Lower lobe of right lung (tissue), 2 donors: ENCODE data around the gene KIAA0825. TPM values are rescaled to one million over a fixed set of nuclear protein-coding genes. Genes with fewer than 3 reads are reported as not detected.
A peak's percentile ranks its signal among the peaks of the same experiment; 100 is the strongest.

ENCODE experiments used
- ATAC-seq, 2 donors: fragments of 200-7000 bp; cut with Tn5 transposase; one replicate each; pipeline ENCODE4 v1.9.1; 2020 to 2022; ENCODE audit warnings: mild to moderate bottlenecking in 2 of 2, moderate library complexity in 2 of 2
- DNase-seq: peaks from one replicate; pipeline ENCODE4 v3.0.0-alpha.2; 2020
- H3K27ac ChIP-seq: fragments of 200-600 bp; one replicate; pipeline ENCODE4 v1.8.0; 2022
- H3K27me3 ChIP-seq: fragments of 200-600 bp; one replicate; pipeline ENCODE4 v1.8.0; 2022; ENCODE audit warnings: low read depth
- H3K36me3 ChIP-seq: fragments of 200-600 bp; one replicate; pipeline ENCODE4 v1.8.0; 2022; ENCODE audit warnings: mild to moderate bottlenecking
- H3K4me1 ChIP-seq: fragments of 200-600 bp; one replicate; pipeline ENCODE4 v1.8.0; 2022
- H3K4me3 ChIP-seq: fragments of 200-600 bp; one replicate; pipeline ENCODE4 v1.8.0; 2022; ENCODE audit warnings: mild to moderate bottlenecking
- H3K9me3 ChIP-seq: fragments of 200-600 bp; one replicate; pipeline ENCODE4 v1.8.0; 2022
- CTCF ChIP-seq: fragments of 200-600 bp; IDR thresholded peaks from one replicate; pipeline ENCODE4 v1.8.0; 2022; ENCODE audit warnings: antibody characterized with exemption, mild to moderate bottlenecking
- intact Hi-C: fragments of 100-400 bp; cut with DNase I; formaldehyde crosslinking; loops from one replicate; pipeline ENCODE4 v1.11.0; 2022
- total RNA-seq: library from RNA; stranded (reverse); fragmentation: NEBNext Ultra II Directional; extraction: Animal tissue kit (Norgen Biotek cat#: 25700); gene quantifications from one replicate; pipeline ENCODE4 v1.2.1, GENCODE V29; 2021
- donor health status: DM: no; HTN: yes; CAD: no; lungs with severe emphysema.

KIAA0825 gene
- total RNA-seq, 1 donor from 2014 or later = 5.5 TPM

GRCh38 chr5:94551858-94552257 lies 66.5 kb downstream of the KIAA0825 start:
- no peaks in the 10 kb centered on the region for H3K4me1 ChIP-seq
- DNase-seq (no peak), ATAC-seq (no peak)
- no peaks in the 10 kb centered on the region for H3K9me3 ChIP-seq
- no peaks in the 10 kb centered on the region for H3K36me3 ChIP-seq
- TF ChIP-seq CTCF = no peak
- intact Hi-C loops = no loop called here
- no peaks in the 10 kb centered on the region for H3K27me3 ChIP-seq
- H3K4me3 ChIP-seq = no peak overlapping the region
- no peak overlapping the region for H3K27ac ChIP-seq

DNA sequence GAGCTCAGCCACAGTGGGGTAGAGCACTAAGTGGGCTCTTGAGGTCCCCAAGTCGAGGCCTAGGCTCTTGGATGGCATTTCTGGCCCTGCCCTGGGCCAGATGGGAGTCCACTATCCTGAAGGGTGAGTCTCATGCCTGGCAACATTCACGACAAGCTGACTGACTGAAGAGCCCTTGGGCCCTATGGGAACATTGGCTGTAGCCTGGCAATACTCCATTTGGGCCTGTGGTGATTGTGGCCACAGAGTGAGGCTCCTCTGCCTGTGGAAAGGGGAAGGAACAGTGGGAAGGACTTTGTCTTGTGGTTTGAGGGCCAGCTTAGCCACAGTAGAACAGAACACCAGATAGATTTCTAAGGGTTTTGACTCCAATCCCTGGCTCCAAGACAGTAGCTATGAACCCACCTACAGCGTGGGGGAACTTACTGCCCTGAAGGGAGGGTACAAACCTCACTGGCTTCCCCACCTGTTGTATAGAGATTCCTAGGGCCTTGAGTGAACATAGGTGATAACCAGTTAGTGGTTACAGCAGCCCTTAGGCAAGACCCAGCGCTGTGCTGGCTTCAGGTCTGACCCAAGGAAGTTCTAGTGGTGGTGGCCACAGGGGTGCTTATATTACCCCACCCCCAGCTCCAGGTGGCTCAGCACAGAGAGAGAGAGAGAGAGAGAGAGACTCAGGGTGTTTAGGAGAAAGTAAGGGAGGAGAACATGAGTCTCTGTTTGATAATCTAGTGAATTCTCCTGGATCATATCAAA lies 72.4 kb downstream of the KIAA0825 start:
- no peaks in the 10 kb centered on the region for H3K9me3 ChIP-seq
- H3K4me3 ChIP-seq = no peak overlapping the region
- H3K27me3 ChIP-seq = no peaks in the 10 kb centered on the region
- ATAC-seq = peak; percentile 71 to 73
- intact Hi-C loops = no loop called here
- H3K4me1 ChIP-seq = no peaks in the 10 kb centered on the region
- no peak for TF ChIP-seq CTCF
- no peaks in the 10 kb centered on the region for H3K36me3 ChIP-seq
- no peak overlapping the region for H3K27ac ChIP-seq
- DNase-seq = peak; percentile 52

- DNase-seq (no peak), ATAC-seq (no peak)
- H3K4me3 ChIP-seq = no peak overlapping the region
- H3K9me3 ChIP-seq = no peaks in the 10 kb centered on the region
- H3K4me1 ChIP-seq = no peaks in the 10 kb centered on the region
- no peak overlapping the region for H3K27ac ChIP-seq
- no peak for TF ChIP-seq CTCF
- intact Hi-C loops = no loop called here
- no peaks in the 10 kb centered on the region for H3K27me3 ChIP-seq
- H3K36me3 ChIP-seq = no peaks in the 10 kb centered on the region
Measured at GRCh38 chr5:94544875-94545547, 73.4 kb downstream of the KIAA0825 start.

GRCh38 chr5:94544031-94544650 lies 74.3 kb downstream of the KIAA0825 start:
- Histone ChIP-seq H3K27ac (no peak overlapping the region), H3K4me3 (no peak overlapping the region), H3K27me3 (no peaks in the 10 kb centered on the region), H3K4me1 (no peaks in the 10 kb centered on the region), H3K9me3 (no peaks in the 10 kb centered on the region), H3K36me3 (no peaks in the 10 kb centered on the region)
- DNase-seq (no peak), ATAC-seq (peak; percentile 74 to 81)
- intact Hi-C loops = no loop called here
- TF ChIP-seq CTCF = no peak

DNA sequence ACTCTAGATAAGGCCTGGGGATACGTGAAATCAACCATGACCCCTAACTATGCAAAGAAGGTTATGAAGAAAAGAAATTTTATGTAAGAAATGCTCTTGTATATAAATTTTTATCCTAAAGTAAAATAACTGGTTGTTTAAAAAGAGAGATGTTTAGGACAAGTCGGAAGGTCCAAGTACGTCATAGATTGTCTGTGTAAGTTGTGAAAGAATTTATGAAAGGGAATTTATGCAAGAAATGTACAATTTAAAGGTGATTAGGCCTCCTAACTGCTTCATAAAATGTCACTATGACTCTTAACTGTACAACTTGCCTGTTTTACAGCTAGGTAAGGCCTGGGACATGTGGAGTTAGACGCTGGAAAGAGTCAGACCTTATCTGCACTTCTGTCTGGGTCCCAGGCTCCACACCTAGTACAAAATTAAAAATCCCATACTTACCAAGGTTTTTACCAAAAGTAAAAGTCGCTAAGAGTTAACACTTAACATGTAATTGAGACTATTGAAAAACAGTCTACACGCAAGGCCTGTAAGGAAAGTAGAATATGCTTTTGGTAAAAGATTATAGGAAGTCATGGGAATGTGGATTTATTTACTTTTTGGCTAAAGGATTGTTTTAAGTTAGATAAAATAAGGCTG lies 77.4 kb downstream of the KIAA0825 start:
- intact Hi-C loops = no loop called here

More for the DNA sequence above, 77.4 kb downstream of the KIAA0825 start:
- TF ChIP-seq CTCF = no peak
- DNase-seq = no peak
- H3K9me3 ChIP-seq = no peaks in the 10 kb centered on the region
- ATAC-seq = no peak
- no peaks in the 10 kb centered on the region for H3K36me3 ChIP-seq
- no peak overlapping the region for H3K4me3 ChIP-seq
- H3K27me3 ChIP-seq = no peaks in the 10 kb centered on the region
- no peak overlapping the region for H3K27ac ChIP-seq
- H3K4me1 ChIP-seq = no peaks in the 10 kb centered on the region
